HL-60 (cell line): ENCODE data around the gene RBM10.

Experiments used
- CTCF ChIP-seq: IDR thresholded peaks from one replicate; pipeline ENCODE4 v1.5.1; 2011; ENCODE audit warnings: low read length, control low read depth, inconsistent platforms; ENCODE audit not compliant: insufficient read depth
- TF ChIP-seq, protein P1 (sequence below): IDR thresholded peaks from 2 replicates; pipeline ENCODE4 v1.6.1; 2012; ENCODE audit warnings: low read depth; ENCODE audit not compliant: insufficient replicate concordance

DNA sequence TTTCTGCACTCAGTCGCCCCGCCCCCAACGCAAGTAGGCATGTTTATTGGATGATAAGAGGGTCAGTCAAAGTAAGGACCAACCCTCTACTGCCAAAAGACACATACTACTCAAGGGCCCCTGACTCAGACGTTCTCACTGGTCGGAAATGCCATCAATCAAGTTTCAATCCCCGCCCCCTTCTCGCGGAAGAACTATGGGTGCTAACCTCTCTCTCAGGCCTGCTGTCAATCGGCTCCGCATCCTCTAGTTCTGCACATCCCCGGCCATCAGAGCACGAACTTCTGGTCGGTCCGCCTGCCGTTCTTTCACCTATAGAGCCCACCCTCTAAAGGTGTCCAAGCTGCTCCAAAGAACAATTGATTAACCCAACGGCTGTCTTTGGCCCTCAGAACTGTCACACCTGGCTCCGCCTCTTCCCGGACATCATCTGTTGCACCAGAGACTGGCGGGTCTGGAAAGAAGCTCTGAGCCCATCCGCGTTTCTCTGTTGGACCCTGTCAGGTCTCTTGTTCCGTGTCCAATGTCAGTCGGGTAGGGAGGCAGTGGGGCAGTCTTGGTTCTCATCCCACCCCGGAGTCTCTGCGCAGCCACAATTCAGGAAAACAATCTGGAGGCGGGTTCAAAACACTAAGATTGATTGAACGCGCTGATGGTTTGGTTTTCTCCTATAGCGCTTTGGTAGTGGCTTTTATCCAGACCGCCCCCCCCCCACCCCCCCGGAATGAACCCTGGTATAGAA lies 15.7 kb upstream of the RBM10 start:
- TF ChIP-seq, protein P1, sequence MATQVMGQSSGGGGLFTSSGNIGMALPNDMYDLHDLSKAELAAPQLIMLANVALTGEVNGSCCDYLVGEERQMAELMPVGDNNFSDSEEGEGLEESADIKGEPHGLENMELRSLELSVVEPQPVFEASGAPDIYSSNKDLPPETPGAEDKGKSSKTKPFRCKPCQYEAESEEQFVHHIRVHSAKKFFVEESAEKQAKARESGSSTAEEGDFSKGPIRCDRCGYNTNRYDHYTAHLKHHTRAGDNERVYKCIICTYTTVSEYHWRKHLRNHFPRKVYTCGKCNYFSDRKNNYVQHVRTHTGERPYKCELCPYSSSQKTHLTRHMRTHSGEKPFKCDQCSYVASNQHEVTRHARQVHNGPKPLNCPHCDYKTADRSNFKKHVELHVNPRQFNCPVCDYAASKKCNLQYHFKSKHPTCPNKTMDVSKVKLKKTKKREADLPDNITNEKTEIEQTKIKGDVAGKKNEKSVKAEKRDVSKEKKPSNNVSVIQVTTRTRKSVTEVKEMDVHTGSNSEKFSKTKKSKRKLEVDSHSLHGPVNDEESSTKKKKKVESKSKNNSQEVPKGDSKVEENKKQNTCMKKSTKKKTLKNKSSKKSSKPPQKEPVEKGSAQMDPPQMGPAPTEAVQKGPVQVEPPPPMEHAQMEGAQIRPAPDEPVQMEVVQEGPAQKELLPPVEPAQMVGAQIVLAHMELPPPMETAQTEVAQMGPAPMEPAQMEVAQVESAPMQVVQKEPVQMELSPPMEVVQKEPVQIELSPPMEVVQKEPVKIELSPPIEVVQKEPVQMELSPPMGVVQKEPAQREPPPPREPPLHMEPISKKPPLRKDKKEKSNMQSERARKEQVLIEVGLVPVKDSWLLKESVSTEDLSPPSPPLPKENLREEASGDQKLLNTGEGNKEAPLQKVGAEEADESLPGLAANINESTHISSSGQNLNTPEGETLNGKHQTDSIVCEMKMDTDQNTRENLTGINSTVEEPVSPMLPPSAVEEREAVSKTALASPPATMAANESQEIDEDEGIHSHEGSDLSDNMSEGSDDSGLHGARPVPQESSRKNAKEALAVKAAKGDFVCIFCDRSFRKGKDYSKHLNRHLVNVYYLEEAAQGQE: peak; percentile 40
- no peak for TF ChIP-seq CTCF
